GM19035 (cell line): ENCODE measurements around the gene EPHA6.

Experiments
- ATAC-seq: cut with Tn5 transposase; IDR thresholded peaks from one replicate; pipeline ENCODE4 v1.9.1; 2021; ENCODE audit not compliant: unreplicated experiment

EPHA6 gene

DNA sequence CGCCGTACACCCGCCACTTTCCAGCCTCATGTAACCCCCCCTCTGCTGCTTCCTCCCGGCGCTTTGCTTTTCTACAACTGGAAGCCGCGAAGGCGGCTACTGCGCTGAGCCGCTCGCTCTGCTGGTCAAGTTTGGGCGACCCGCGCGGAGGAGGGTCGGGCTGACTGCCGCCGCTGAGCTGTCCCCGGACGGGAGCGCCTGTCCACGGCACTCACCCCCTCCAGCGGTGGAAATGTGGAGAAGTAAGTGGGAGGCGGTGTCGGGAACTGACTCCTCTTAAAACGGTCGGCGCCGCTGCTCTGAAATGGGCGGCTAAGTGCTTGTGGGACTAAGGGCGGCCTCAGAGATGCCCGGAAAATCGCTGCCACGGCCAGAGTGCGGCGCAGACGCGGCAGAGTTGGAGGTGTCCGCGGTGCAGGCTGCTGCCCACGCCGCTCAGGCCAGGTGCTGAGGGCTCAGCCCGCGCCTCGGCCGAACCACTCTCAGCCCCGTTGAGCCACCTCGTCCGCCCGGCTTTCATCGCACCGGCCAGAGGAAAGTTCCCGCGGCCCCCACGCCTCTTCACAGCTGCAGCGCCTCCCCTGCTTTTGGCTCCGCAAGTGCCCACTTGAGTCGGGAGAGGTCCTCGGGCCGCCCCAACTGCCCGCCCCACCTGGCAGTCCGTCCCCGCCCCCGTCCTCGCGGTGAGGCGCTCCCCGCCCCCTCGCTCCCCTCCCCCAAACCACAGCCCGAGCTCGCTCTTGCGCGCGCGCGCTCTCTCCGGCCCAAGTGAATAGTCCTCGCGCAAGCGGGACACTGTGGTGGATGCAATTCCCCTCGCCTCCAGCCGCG is at the start of gene EPHA6:
Gene EPHA6, plus strand, starts transcription at position 775 of the 831 bp plus-strand sequence.
- peak; percentile 24 for ATAC-seq

DNA sequence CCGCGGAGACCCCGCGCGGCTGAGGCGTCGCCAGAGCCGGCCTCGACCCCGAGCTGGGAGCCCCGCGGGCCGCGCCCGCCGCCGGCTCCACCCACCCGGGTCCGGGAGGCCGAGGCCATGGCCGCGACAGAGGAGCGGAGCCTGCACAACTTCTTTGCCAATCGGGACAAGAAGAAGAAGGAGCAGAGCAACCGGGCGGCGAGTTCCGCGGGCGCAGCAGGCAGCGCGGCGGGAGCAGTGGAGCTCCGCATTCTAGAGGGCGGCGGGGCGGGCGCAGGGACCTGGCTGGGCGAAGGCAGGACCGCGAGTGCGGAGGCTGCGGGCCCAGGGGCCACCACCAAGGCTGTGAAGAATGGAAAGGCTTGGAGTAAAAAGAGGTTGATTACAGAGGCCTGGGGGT is 37.6 kb upstream of the EPHA6 start:
- ATAC-seq: no peak

DNA sequence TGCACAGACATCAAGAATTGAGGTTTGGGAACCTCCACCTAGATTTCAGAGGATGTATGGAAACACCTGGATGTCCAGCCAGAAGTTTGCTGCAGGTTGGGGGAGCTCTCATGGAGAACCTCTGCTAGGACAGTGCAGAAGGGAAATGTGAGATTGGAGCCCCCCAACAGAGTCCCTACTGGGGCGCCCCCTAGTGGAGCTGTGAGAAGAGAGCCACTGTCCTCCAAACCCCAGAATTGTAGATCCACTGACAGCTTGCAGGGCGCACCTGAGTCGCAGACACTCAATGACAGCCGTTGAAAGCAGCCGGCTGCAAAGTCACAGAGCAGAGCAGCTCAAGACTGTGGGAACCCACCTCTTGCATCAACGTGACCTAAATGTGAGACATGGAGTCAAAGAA is 34.6 kb upstream of the EPHA6 start:
- no peak for ATAC-seq

DNA sequence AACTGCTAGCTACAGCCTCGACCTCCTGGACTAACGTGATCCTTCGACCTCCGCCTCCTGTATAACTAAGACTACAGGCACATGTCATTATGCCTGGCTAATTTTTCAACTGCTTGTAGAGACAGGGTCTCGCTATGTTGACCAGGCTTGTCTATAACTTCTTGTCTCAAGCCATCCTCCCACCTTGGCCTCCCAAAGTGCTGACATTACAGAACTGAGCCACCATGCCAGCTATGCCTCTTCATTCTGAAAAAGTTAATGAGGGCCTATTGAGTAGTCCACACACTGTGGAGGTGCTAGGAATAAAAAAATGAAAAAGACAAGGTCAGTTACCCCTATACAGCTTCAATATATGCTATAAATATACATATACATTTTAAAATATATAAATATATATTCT is 18.3 kb upstream of the EPHA6 start:
- no peak for ATAC-seq

DNA sequence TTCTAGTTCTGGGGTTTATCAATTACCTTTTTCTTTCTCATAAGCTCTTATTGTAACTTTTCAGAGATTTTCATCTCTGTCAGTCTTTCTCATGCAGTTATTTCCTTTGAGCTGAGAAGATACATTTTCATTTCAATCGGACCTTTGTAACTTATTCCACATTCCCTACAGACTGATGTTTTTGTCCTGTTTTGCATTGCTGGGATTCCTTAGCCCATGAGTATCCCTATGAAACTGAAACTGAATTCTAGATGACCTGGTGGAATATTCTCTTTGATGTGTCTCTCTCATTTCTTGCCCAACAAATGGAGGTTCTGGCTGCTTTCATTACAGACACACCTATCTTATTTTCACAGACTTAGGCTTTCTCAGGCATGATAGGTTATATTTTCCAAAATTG is 10.5 kb upstream of the EPHA6 start:
- no peak for ATAC-seq

DNA sequence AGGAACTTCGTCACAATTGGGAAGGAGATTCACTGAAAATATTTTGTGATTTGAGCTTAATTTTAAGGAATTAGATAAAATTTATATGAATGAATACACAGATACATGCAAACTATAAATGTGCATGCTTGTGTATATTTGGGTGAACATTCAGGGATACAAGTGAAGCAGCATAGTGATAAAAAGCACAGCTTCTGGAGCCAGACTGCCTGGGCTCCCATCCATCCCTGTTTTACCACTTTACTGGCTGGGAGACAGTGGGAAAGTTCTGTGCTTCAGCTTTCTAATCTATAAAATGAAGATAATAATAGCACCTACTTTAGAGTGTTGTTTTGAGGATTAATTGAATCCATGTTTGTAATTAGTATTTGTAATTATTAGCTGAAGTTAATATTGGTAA is 8.1 kb upstream of the EPHA6 start:
- no peak for ATAC-seq

DNA sequence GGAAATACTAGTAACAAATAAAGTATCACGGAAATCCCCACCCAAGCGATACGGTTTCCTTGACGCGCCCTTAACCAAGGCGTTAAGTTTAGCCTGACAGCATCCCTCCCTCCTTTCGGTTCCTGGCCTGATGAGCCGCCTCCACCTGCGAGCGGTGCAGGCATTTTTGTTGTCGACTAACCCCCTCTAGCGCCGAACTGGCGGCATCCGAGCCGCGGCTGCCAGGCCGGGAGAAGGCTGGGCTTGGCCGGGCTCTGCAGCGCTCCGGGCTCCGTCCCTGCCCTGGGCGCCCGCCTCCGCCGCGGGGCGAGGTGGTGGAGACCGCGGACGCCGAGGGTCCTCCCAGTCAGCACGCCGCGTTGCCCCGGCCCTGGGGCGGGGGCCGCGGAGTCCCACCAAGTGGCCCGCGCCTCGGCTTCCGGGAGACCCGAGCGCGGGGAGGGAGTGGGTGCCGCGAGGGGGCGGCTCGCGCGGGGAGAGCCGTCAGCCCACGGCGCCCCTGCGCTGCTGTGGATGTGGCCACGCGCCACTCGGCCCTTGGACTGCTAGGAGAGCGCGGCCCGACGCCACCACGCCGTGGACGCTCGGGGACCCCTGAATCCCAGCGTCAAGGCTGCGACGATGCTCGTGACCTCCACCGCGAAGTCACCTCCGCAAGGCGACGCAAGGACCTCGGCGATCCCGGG is 1.1 kb upstream of the EPHA6 start:
- peak; percentile 99 for ATAC-seq

DNA sequence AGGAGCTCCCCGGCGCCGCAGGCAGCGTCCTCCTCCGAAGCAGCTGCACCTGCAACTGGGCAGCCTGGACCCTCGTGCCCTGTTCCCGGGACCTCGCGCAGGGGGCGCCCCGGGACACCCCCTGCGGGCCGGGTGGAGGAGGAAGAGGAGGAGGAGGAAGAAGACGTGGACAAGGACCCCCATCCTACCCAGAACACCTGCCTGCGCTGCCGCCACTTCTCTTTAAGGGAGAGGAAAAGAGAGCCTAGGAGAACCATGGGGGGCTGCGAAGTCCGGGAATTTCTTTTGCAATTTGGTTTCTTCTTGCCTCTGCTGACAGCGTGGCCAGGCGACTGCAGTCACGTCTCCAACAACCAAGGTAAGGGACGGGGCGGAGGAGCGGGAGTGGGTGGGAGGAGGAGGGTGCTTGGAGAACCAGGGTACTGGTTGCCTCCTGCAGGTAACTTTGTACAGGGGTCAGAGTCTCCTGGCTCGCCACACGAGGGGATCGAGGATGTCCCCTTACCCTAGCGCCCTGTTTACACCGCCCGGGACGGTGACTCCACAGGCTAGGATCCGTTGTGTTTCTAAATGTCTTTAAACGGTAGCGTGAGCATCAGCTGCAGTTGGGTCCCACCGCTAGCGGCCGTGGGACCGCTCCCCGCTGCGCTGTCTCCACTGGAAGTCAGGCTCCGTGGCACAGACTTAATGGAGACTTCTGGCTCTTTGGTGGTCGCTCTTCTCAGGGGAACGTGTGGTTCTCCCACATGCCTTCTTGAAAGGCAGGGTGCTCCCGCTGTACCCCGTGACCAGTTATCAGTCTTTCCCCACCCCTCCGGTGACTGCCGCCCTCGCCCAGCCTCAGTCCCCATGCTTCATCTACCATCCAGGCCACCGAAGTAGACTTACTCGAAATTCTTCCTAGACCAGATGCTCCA is 515 bp downstream of the EPHA6 start:
- no peak for ATAC-seq

DNA sequence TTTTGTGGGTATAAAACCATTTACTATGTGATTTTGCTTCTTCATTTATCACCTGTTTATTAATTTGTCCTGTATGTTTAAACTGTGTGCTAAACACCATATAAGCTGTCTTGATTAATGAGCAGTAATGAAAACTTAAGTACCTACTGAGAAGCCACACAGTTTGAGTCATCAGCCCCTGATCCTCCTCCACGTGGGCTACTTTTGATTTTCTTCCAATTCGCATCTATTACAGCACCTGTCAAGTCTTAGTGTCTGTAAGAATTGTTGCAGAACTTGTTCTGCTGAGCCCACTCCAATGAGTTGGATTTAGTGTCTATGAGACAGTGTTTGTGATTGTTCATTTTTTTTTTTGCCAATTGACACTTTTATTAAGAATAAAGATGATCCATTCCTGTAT is 16.8 kb downstream of the EPHA6 start:
- no peak for ATAC-seq

DNA sequence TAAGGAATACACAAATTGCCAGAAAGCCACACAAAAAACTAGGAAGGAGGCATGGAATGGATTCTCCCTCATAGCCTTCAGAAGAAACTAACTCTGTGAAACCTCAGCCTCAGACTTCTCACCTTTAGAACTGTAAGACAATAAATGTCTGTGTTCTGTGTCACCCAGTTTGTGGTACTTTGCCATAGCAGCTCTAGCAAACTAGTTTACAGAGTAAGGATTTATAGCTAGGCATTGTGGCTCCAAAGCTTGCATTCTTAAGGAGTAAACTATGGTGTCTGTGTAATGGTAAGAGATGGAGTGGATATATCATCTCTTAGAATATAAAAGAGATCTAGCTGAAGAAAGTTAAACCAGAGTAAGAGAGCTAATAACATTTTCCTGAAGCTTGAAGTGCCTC is 18.9 kb downstream of the EPHA6 start:
- ATAC-seq: no peak

DNA sequence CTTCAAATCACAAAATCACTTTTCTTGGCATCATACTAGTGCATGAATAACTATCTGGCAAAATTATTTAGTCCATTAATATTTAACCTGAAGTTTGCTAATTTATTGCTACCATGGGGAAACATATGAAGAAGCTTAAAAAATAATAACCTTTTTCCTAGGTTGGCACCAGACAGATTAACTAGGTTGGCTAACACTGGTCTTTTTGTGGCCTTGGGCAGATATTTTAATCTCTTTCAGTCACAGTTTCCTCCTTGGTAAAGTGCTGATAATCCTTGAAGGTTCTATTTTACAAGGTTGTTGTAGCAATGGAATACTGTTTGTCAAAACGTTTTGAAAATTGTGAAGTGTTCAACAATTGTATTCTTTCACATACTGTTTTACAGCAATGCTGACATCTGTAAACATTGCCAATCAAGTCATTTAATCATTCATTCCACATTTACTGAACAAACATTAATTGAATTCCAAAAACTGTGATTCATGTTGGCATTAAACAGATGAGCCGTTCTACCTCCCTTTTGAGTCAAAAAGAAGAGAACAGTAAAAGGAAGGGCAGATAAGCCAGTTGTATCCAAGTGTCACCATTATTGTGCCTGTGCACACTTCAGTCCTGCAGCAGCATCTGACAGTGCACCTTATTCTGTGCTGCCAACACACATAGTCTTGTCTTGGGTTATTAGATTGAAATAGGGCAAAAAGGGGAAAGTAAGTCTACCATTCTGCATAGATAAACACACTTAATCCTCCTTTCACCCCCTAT is 21.9 kb downstream of the EPHA6 start:
- ATAC-seq: no peak

DNA sequence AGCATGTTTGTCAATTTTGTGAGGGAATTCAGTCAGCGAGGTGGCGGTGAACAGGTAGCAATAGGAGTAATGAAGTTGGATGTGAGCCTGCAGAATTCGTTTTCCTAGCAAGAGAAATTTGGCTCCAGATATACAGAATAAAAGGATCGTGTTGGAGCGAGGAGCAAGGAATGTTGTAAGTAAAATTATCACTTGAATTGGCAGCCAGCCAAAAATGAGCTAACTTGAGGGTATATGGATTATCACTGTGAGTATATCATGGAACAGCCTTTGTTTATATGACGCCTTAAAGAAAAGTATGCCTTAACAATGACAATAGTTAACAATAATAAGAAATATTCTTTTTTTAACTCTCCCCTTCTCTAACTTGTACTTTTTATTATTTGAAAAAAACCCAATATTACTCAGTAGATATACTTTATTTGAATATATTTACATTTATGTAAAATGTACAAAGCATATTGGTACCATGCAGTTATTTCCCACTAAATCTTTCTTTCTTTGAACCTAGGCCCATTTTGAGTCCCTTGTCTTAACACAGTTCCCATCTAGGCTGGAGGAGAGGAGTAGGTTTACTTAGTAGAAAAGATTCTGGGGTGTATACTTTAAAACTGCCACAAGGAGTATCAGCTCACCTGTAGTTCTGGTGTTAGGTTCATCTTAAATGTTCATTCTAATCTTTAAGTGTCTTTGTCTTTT is 29.3 kb downstream of the EPHA6 start:
- ATAC-seq: no peak

DNA sequence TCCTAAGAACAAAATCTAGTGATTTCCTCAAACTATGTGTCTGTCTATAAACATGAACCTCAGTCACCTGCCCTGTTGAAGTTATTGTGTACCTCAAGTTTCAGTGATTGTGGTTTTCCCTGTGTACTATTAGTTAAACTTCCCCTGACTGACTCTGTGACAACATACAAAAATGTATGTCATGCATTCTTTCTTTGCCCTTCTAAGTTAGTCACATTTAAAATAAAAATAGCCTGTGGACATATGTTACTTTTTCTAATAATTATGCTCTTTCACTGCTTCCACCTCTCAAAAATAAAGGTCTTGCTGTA is 29.8 kb downstream of the EPHA6 start:
- no peak for ATAC-seq

DNA sequence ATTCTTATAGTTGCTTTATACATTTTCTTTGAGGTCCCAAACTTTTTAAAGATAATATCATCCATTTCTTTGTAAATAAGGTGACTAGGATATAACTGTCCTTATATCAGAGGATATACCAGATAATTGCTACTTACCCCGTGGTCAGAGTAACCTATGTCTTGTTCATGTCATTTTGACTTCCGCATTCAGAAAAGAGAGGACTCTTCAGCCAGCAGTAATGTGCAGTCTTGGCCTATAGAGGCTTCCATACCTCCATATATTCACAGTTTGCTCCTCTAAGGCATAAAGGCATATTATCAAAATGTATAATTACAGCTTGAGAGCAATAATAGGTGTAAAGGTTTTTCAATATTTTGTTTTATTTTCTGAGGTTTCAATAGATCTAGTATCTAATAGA is 38.5 kb downstream of the EPHA6 start:
- no peak for ATAC-seq

DNA sequence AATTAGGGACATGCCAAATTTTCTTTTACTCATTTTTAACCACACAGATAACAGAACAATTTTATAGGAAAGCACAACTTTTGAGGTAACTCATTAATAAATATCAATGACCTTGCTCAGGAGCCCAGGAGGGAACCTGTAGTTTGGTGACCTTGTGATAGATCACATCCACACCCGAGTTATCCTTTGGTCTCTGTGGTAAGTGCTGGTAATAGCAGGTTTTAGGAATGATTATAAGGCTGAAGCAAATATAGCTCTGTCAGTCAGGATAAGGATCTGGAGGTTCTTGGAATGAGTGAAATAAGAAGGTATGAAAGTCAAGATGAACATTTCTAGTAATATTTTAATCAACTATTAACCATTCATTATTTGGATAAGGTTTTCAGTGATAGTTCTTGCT is 46.5 kb downstream of the EPHA6 start:
- no peak for ATAC-seq

DNA sequence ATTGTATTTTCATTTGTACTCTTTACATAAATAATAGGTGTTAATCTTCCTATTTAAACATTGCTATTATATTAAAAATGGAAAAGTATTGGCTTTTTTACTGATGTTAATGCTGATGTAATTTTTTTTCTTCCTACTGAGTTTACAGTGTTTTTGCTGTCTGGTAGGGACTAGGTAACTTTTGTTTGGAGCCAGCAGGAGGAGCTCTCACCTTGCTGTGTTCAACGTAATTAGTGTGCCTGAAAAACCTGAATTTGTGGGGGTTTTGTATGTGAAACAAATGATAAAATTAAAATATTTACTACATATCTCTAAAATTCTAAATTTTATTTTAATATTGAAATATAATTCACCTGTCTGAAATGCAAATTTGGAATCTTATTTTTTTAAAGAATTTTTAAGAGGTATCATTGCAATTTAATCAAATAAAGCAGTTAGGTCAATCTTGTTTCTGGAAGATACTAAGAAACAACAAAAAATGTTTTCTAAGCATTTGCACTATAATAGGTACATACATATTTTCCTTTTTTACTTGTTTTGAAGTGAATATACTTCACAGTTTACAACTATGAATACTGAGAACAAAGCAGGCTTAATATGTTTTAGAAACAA is 48.8 kb downstream of the EPHA6 start:
- ATAC-seq: peak; percentile 68

DNA sequence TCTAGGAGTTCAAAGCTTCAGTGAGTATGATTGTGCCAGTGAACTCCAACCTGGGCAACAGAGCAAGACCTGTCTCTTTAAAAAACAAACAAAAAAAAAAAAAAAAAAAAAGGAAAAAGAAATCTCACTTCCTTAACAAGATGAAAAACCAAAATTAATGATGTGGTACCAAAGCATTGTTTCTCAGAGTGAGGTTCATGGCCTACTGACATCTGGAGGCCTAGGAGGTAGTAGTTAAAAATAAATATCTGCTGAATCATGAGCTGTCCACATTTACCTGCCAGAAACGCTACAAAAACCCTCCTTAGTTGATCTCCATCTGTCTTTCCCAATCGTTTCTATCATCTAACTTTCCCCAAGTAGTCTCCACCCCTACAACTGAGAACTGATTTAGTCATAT is 51.2 kb downstream of the EPHA6 start:
- no peak for ATAC-seq

DNA sequence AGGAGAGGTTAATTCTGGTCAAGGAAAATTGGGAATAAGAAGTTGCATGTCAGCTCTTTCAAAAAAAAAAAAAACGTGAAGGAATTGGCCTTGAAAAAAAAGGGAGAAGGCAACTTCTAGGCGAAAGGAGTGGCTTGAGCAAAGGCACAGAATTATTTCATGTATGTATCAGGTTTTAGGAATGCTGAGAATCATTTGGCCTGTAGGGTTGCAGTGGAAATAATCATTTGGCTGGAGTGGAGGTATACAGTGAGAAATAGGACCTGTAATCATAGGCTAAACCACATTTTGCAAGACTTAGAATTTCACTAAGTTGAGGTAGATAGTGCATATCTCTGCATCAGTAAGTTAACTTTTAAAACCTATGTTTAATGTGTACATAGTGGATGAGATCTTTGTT is 54.9 kb downstream of the EPHA6 start:
- no peak for ATAC-seq

DNA sequence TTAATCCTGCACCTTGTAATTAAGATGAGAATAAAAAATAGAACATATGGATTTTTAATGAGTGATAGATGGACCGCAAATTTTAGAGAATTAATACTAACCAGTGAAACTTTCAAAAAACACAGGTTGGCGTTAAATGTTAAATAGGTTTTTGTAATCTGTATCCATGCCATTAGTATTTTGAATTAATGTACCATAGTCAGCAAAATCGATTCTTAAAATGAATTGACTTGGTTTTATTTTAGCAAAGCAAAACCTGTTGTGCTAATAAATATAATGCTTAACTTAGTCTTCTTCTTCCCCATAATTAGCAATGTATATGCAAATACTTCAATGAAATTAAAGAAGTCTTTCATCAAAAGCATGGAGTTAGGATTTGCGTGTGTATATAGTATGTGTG is 63.1 kb downstream of the EPHA6 start:
- ATAC-seq: no peak

DNA sequence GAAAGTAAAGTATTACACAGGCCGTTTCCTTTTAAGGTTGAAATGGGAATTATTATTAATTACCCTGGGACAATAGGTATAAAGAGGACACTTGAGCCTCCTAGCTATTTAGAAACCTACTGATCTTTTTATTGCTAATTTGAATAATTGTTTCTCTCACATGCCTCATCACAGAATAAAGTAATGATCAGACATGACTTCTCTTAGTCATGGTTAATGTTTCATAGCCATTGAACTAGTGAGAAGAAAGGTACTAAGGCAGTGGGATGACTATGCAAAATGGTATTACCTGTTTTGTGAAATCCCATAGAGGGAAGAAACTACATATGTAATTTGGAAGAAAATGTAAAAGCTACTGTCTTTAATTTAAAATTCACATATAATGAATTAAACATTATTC is 85.6 kb downstream of the EPHA6 start:
- ATAC-seq: no peak
